Stimulated activated CD4-positive, alpha-beta T cell treated with anti-CD3 and anti-CD28 coated beads, Interleukin-4, amount 100 ng/mL, for 24 hours (primary cell): ENCODE results near the gene PDE11A.

ENCODE experiments used
- DNase-seq: peaks from one replicate; pipeline ENCODE4 v3.0.0-alpha.2; 2020

Gene PDE11A

DNA sequence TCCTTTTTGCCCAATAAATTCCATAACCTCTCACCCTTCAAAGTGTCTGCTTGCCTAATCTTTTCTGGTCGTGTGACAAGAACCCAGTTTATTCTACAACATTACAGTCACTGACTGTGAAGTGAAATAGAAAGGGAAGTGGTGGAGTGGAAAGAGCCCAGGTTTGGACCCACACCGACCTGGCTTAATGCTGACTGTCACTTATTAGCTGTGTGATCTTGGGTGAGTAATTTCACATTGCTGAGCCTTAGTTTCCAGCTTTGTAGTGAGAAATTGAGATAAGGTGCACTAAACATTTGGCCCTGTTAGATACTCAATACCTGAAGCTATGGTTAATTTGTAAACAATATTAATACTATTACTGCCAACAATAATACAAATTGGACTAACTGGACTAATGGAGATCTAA, 388.9 kb downstream of the PDE11A start:
- no peak for DNase-seq

DNA sequence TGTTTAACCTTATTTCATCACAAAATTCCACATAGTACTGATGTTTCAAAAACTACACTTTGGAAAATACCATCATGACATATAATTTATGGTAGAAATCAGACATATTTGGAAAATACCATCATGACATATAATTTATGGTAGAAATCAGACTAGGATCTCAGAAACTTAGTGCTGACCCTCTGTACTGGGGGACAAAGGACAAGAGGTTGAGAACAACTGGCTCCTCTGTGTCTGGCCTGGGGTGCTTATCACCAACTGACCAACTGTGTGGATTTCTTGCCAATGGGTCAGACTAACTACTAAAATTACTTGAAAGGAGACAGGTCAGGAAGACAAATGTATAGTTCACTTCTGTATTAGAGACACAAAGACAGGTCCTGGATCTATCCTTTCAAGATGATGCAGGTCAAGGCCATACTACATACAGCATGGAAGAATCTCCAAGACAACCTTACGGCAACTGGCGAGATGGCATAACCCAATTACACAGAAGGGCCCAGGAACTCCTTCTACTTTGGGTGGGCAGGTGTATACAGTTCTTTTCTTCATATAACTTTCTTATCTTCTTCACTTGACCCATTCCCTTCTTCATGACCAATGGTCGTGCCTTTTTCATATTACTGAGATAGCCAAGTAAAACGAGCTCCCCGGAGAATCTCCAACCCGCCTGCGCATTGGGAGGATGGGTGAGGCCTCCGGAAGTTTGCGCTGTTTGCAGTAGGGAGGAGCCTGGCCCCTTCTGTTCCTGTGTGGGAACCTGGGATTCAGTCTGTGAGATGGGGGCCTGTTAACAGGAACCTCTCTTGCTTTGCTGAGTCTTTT, 389.5 kb downstream of the PDE11A start:
- DNase-seq, result no peak

DNA sequence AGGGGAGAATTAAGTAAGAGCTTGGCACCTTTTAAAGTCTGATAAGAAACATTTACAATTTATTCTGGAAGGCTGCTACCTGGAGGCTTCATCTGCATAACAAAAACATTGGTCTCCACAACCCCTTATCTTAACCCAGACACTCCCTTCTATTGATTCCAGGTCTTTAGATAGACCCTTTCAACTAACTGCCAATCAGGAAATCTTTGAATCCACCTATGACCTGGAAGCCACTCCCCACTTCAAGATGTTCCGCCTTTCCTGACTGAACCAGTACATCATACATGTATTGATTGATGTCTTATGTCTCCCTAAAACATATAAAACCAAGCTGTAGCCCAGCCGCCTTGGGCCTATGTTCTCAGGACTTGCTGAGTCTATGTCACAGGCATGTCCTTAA, 390.6 kb downstream of the PDE11A start:
- DNase-seq, result no peak

DNA sequence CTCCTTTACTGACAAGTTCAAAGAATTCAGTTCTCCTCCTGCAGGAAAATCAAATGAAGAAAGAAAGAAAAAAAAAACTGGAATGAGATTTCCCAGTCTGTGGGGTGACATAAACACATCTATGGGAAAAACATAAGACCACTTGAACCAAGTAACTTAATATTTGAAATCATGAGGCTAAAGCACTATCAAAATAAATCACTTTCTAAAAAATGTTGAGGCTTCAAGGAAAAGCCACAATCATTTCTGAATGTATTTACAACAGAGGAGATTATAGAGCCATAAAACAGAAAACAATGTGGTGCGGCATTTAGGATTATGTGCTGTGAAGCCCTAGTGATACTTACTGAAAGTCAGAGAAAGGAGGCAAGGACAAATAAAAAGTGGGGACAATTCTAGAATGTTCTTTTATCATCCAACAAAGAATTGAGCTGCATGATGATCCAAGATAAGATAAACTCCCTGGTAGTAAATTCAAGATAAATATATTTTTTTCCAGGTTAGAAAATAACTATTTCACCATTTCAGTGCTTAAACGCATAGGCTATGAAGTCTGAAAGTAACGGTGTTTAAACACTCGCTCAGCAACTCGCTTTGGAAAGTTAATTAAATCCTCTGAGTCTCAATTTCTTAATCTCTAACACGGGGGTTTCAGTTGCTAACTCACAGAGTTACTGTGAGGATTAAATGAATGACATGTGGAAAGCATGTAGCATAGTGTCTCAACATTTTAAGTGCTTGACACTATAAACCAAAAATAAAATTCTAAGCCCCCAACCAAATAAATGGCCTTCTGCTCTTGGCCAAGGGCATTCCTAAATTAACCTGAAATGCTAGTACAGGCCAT, 391.5 kb downstream of the PDE11A start:
- DNase-seq, result no peak

DNA sequence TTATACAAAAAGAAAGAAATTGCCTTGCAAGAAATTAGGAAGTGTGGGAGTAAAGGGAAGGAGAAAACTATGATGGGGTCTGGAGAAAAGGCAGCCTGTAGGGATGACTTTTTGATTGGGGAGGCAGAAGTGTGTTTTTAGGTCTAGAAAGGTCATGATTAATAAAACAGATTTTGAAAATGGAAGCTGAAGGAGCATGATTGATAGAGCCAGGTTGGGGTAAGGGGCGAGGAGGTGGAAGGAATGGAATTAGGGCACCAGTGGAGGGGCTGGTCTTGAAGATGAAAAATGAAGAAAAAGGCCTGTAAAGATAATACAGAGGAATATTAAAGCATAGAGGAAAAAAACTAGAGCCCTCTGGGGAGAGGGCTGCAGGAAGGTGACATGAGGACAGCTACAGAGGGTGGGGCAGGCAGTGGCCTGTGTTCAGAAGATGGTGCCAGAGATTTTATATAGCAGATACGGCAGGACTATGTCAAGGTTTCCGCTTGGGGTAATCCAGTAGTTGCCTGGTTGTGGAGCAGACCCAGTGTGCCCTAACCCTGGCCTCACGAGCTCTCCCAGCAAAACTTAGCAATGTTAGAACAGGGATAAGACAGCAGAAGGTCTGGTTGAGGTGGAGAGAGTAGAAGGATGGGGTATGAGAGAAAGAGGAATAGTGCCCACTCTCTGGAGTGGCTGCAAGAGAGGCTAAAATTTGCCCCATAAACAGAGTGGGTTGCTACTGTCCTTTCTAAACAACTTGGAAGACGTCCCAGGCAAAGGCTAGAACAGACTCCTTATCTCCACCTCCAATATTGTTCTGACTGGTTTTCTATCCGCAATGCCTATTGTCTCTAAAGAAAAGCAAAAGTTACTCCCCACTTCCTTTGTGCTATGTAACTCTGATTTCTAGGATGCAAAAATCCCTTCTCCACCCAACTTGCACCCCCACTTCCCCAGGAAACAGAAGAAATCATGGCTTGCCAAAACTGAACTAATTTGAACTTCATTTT, 392.7 kb downstream of the PDE11A start:
- no peak for DNase-seq

DNA sequence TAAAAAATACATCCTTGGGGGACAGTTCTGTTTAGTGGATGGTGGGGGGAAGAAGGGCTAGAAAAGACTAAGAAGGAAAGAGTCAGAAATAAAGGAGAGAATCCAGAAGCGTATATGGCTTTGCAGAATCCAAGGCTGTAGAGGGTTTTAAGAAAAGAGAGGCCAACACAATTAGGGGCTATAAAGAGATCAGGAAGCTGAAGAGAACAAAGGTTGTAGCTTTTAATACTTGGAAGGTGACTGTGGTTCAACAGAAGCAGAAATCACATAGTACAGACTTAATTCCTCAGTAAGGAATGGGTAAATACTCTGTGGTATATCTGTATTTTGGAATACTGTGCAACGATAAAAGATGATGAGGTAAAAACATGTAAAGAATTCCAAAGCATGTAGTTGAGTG, 393.6 kb downstream of the PDE11A start:
- DNase-seq, result no peak

DNA sequence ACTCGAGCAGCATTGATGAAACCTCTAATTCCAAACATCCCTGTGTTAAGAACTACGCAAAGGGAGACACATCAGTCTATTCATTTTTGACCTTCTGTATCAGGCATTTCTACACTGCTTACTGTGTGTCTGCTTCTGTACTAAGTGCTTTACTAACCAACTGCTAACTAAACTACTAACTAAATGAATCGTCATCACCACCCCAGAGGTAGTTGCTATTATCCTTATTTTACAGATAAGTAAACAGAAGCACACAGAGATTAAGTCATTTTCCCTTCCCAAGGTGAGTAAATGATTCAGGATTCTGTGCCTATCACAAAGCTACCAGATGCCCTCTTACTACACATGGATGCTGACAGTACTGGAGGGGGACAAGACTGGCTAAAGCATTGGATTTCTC, 395.9 kb downstream of the PDE11A start:
- no peak for DNase-seq

DNA sequence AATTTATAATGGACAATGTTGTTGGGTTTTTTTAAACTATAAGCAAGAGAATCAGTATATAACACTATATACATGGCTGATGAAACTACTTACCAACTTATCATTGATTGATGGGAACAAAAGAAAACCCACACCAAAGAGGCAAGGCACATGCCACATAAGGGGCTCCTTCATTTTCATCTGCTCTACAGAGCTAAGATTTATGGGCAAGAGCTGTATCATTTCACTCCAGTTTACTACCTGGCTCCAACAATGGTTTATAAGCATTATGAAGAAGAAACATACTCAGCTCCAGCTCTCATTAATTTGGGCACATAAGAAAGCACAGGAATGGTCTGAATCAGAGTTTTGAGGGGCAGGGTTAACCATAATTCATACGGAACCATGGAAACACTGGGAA, 396.8 kb downstream of the PDE11A start:
- no peak for DNase-seq

DNA sequence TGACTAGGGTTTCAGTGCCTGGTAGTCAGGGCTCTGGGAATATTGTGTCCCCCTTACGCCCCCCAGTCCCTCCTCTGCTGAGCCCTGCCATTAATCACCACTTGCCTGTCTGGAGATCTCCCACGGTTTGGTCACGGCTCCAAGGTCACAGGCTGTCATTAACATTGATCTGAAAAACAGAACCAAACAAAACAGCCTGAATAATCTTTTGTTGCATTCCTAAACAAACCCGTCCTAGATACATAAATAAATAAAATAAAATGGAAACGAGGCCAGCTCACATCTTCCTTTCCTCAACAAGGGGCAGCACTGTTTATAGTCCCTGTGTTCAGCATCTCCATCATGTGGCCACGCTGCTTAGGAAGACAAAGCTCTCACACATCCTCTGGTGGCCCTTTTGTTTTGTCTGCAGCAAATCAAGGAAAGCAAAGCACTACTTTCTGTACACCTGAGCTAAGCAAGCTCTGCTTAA, 397.2 kb downstream of the PDE11A start:
- no peak for DNase-seq

DNA sequence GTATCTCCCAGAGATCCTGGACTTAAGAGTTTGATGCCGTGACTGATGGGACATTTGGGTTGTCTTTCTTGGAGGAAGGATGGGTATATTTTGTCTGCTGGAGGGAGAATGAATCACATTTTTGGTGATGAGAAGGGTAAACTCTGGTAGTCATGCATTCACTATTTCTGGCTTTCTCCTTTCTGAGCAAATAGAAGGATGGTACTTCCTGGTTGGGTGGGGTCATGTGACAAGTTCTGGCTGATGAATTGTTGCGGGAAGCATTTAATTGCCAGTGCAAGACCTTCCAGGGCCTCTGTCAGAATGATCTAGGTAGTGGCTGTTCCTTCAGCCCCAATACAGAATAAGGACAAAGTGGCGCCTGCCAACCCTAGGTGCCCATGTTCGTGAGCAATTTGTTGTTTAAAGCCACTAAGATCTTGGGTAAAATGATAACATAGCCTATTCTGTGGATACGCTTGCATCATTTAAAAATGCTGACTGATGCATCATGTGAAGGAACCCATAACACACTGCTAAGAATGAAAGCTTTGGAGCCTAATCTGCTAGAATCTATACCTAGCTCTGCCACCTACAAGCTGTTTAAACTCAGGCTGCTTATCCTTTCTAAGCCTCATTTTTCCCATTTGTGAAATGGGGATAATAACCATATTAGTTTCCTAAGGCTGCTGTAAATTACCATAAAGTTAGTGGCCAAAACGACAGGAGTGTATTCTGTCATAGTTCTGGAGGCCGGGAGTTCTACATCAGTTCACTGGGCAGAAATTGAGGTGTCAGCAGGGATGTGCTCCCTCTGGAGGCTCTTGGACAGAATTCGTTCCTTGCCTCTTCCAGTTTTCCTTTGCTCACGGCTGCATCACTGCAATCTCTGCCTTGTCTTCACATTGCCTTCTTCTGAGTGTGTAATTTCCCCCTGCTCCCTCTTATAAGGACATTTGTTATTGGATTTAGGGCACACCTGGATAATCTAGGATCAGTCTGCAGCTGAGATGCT, 398.7 kb downstream of the PDE11A start:
- no peak for DNase-seq

DNA sequence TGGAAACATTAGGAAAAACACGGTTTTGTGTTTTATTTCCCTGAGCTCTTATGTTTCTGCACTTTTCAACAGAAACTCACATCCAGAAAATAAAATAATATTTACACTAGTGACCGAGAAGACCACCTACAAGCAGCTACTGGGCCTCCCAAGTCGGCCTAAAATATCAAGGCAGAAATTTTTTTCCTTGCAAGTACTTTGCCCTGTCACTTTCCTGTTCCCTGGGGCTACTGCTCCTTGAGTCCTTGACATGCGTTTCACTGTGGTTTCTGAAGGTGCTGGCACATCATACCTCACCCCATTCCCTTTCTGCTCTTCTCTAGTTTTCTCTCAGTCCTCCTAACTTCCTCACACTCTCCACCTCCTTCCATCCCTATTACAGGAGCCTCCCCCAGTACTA, 400.9 kb downstream of the PDE11A start:
- DNase-seq, result no peak

DNA sequence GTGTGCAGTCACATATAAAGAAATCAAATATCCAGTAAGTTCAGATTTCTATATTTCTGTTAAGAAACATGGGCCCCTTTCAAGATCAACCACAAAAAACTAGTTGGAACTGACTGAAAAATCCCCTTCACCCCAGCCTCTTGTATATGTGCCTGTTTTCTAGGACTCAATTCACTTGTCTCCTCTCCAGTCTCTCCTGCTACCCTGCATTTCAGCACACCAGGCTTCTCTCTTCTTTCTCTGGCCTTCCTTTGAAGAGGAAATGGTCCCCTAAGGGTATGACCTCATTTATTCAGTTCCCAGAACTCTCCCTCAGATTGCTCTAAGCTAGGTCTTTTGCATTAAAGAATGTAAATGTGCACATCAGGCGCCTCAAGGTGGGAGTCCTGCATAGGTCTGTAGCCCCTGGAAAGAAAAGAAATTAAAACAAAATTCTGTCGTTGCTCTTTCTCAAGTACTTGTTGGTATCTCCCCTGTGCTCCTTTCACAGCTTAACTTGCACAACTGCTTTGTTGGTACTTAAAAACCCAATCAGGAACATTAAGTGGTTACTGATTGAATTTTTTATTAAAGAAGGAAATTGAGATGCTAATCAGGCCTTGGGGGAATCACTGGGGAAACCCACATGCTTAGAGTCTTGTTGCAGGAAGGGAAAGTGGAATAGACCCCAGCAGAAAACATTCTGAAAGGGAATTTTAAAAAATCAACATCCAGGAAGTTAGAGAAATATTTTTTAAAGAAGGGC, 401.6 kb downstream of the PDE11A start:
- DNase-seq, result no peak

DNA sequence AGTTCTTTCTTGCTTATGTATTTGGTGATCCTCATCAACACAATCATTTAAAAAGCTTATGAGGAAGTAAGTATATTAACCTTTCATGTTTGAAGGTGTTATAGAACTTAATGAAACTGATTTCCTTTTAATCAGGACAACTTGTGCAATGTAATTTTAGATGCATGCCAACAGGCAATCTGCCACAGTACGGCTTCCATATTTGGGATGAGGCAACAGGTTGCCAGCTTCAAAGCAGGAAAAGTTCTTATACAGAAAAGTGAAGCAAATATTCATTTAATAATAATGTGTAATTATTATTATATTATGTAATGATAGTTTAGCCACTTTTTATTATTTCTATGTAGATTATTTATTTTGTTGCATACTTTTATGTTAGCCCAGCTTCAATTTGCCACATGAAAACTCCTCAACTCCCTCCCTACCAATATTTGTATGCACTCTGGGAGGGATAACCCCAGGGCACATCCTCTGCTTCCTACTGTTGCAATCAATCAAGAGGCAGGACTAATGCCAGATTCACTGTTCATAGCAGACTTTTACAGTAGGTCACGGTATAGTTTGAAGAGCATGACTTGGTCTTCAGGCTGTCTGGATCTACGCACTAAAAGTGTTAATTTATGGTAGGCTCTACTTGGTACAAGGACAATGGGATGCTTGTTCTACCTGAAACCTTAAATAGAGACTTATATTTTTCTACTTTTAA, 402.8 kb downstream of the PDE11A start:
- DNase-seq, result no peak

DNA sequence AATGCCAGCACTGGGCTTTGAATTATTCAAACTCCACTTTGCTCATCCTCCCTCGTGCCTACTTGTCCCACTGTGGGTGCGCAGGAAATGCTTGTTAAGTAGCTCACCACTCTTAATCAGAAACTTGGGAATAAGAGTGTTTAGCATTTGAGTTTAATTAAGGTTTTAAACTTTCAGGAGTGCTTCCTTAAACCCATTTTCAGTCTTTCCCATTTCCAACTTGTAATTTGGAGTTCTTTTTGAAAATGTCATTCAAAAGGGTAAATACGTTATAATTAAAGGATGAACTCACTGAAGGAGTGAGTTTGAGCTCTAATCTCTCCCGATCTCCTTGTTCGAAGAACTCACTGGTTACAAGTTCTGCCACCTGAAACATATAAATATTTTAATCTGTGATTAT, 403.4 kb downstream of the PDE11A start:
- no peak for DNase-seq

DNA sequence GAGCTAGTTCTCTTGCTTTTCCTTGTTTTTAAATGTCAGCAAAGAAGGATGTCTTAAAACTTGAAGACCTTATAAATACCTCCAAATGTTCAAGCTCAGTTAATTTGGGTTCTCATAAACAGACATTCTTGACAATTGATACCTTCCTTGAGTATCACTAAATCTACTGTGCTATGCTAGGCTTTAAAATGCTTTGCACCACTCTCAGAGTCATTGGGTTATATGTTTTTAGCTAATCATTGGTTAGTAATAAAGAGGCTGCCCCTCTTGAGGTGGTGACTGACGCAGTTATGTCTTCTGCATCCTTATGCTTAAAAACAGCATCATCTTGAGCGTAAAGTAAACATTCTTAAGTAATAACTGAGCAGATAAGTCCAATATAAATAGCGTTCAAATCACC, 404.0 kb downstream of the PDE11A start:
- no peak for DNase-seq

DNA sequence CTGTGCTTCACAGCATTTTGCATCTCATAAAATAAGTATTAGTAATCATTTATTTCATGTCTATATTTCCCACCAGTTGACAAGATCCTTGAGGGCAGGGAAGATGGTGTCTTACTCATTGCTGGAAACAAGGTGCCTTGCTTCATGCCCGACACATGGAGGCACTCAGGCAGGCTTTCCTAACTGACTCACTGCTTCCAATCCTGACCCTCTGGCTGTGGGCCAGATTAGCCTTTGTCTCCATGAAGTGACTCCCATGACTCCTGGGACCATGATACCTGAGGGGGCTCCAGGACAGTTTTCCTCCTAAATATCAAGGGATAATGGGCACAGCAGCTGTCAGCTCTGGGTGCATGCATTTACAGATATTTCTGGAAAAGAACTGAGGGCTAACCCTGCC, 405.0 kb downstream of the PDE11A start:
- no peak for DNase-seq

DNA sequence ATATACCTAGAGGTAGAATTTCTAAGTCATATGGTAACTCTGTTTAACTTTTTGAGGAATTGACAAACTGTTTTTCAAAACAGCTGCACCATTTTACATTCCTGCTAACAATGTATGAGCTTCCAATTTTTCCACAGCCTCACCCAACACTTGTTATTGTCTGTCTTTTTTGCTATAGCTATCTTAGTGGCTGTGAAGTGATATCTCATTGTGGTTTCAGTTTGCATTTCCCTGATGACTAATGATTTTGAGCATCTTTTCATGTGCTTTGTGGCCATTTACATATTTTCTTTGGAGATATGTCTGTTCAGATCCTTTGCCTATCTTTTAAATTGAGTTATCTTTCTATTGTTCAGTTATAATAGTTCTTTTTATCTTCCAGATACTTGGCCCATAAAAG, 406.2 kb downstream of the PDE11A start:
- DNase-seq, result no peak

DNA sequence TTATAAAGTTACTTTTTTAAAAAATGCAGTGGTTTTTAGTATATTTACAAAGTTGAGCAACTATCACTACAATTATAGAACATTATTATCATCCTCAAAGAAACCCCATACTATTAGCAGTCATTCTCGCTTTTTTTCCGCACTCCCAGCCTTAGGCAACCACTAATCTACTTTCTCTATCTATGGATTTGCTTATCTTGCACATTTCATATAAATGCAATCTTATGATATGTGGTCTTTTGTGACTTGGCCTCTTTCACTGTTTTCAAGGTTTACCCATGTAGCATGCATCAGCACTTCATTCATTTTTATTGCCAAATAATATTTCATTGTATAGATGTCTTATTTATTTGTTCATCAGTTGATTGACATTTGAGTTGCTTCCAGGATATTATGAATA, 406.6 kb downstream of the PDE11A start:
- no peak for DNase-seq

DNA sequence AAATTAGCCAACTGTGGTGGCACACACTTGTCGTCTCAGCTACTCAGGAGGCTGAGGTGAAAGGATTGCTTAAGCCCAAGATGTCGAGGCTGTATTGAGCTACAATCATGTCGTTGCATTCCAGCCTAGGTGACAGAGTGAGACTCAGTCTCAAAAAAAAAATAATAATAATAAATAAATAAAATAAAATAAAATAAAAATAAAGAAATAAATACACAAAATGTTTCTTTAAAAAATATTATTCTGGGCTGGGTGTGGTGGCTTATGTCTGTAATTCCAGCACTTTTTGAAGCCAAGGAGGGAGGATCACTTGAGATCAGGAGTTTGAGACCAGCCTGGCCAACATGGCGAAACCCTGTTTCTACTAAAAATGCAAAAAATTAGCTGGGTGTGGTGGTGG, 407.2 kb downstream of the PDE11A start:
- no peak for DNase-seq

DNA sequence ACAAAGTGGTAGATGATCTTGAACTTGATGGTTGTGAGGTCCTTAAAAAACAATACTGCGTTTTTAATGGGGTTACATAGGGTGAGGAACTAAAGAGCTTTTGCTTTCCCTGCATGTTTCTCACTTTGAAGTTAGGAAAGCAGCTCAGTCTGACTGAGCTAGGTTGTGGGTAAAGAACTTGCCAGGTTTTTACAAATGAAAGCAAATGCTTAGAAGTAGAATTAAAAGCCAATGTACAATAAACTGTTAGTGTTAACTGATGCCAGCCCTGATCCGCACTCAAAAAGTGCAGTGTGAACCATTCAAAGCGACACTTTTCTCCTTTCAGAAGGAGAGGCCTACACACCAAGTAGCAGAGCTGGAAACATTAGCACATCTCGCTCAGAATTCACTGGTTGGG, 409.7 kb downstream of the PDE11A start:
- DNase-seq, result no peak
